ENCODE data around the gene NPTXR.
A peak's percentile ranks its signal among the peaks of the same experiment; 100 is the strongest.

NPTXR gene

GRCh38 chr22:38774496-38775166 lies 69.2 kb downstream of the NPTXR start:
- no peak for TF ChIP-seq CTCF (IDR thresholded peaks at IDR 0.05; ENCODE audit: poor library complexity, severe bottlenecking)
- H3K36me3 ChIP-seq (ENCODE audit: low read depth) = no peaks in the 10 kb centered on the region
- peak; percentile 23; the same call in 1 of the 3 replicates for ATAC-seq (ENCODE audit: low read depth)
- no peak for DNase-seq (ENCODE audit: low spot score)
- no peak overlapping the region for H3K27ac ChIP-seq (ENCODE audit: poor library complexity, severe bottlenecking)
- no peaks in the 10 kb centered on the region for H3K27me3 ChIP-seq (ENCODE audit: insufficient read depth, poor library complexity, severe bottlenecking)
- no peaks in the 10 kb centered on the region for H3K9me3 ChIP-seq (ENCODE audit: severe bottlenecking)
- no peak overlapping the region for H3K4me3 ChIP-seq (ENCODE audit: severe bottlenecking)
- no peaks in the 10 kb centered on the region for H3K4me1 ChIP-seq (ENCODE audit: insufficient read depth, poor library complexity, severe bottlenecking)

GRCh38 chr22:38773363-38773946 lies 70.4 kb downstream of the NPTXR start:
- no peak for DNase-seq (ENCODE audit: low spot score)
- no peaks in the 10 kb centered on the region for H3K4me1 ChIP-seq (ENCODE audit: insufficient read depth, poor library complexity, severe bottlenecking)
- no peaks in the 10 kb centered on the region for H3K9me3 ChIP-seq (ENCODE audit: severe bottlenecking)
- H3K27me3 ChIP-seq (ENCODE audit: insufficient read depth, poor library complexity, severe bottlenecking) = no peaks in the 10 kb centered on the region
- H3K36me3 ChIP-seq (ENCODE audit: low read depth) = no peaks in the 10 kb centered on the region
- no peak overlapping the region for H3K4me3 ChIP-seq (ENCODE audit: severe bottlenecking)
- no peak for TF ChIP-seq CTCF (IDR thresholded peaks at IDR 0.05; ENCODE audit: poor library complexity, severe bottlenecking)
- no peak overlapping the region for H3K27ac ChIP-seq (ENCODE audit: poor library complexity, severe bottlenecking)
- no peak for ATAC-seq (ENCODE audit: low read depth)

- H3K27me3 ChIP-seq (ENCODE audit: insufficient read depth, poor library complexity, severe bottlenecking) = no peaks in the 10 kb centered on the region
- no peak overlapping the region for H3K4me3 ChIP-seq (ENCODE audit: severe bottlenecking)
- DNase-seq (ENCODE audit: low spot score) (no peak), ATAC-seq (ENCODE audit: low read depth) (no peak)
- no peaks in the 10 kb centered on the region for H3K4me1 ChIP-seq (ENCODE audit: insufficient read depth, poor library complexity, severe bottlenecking)
- H3K9me3 ChIP-seq (ENCODE audit: severe bottlenecking) = no peaks in the 10 kb centered on the region
- TF ChIP-seq CTCF (IDR thresholded peaks at IDR 0.05; ENCODE audit: poor library complexity, severe bottlenecking) = no peak
- H3K27ac ChIP-seq (ENCODE audit: poor library complexity, severe bottlenecking) = no peak overlapping the region
- H3K36me3 ChIP-seq (ENCODE audit: low read depth) = no peaks in the 10 kb centered on the region
Observed at GRCh38 chr22:38772623-38772873, 71.3 kb downstream of the NPTXR start.

GRCh38 chr22:38770257-38770949 lies 73.4 kb downstream of the NPTXR start:
- no peaks in the 10 kb centered on the region for H3K9me3 ChIP-seq (ENCODE audit: severe bottlenecking)
- H3K27me3 ChIP-seq (ENCODE audit: insufficient read depth, poor library complexity, severe bottlenecking) = no peaks in the 10 kb centered on the region
- no peaks in the 10 kb centered on the region for H3K4me1 ChIP-seq (ENCODE audit: insufficient read depth, poor library complexity, severe bottlenecking)
- ATAC-seq (ENCODE audit: low read depth) = no peak
- H3K36me3 ChIP-seq (ENCODE audit: low read depth) = no peaks in the 10 kb centered on the region
- no peak for TF ChIP-seq CTCF (IDR thresholded peaks at IDR 0.05; ENCODE audit: poor library complexity, severe bottlenecking)
- no peak overlapping the region for H3K27ac ChIP-seq (ENCODE audit: poor library complexity, severe bottlenecking)
- no peak overlapping the region for H3K4me3 ChIP-seq (ENCODE audit: severe bottlenecking)
- DNase-seq (ENCODE audit: low spot score) = no peak

All from RWPE2 (cell line).